ENCODE results near the gene TNFSF12.

The TNFSF12 gene

GRCh38 chr17:7548585-7549400, at the start of gene TNFSF12:
Gene TNFSF12, plus strand, starts transcription at chr17:7549058. Its CDS starts 96 bp downstream, at chr17:7549154.
- DNase-seq (ENCODE audit: low spot score) = peak; percentile 53

GRCh38 chr17:7499161-7499560, 49.7 kb upstream of the TNFSF12 start:
- no peak for DNase-seq (ENCODE audit: low spot score)

GRCh38 chr17:7501729-7502128, 47.1 kb upstream of the TNFSF12 start:
- DNase-seq (ENCODE audit: low spot score) = no peak

GRCh38 chr17:7502171-7502847, 46.5 kb upstream of the TNFSF12 start:
- DNase-seq (ENCODE audit: low spot score) = no peak

- no peak for DNase-seq (ENCODE audit: low spot score)
Measured at GRCh38 chr17:7502987-7503386, 45.9 kb upstream of the TNFSF12 start.

GRCh38 chr17:7503521-7503920, 45.3 kb upstream of the TNFSF12 start:
- no peak for DNase-seq (ENCODE audit: low spot score)

- no peak for DNase-seq (ENCODE audit: low spot score)
Measured at GRCh38 chr17:7508145-7508544, 40.7 kb upstream of the TNFSF12 start.

GRCh38 chr17:7508846-7509245, 40.0 kb upstream of the TNFSF12 start:
- DNase-seq (ENCODE audit: low spot score) = no peak

- DNase-seq (ENCODE audit: low spot score) = no peak
Measured at GRCh38 chr17:7509937-7510336, 38.9 kb upstream of the TNFSF12 start.

- no peak for DNase-seq (ENCODE audit: low spot score)
Measured at GRCh38 chr17:7511108-7511507, 37.8 kb upstream of the TNFSF12 start.

- DNase-seq (ENCODE audit: low spot score) = no peak
Measured at GRCh38 chr17:7512105-7512504, 36.8 kb upstream of the TNFSF12 start.

GRCh38 chr17:7512824-7513540, 35.9 kb upstream of the TNFSF12 start:
- DNase-seq (ENCODE audit: low spot score) = no peak

- no peak for DNase-seq (ENCODE audit: low spot score)
Measured at GRCh38 chr17:7513850-7514419, 34.9 kb upstream of the TNFSF12 start.

GRCh38 chr17:7515911-7516610, 32.8 kb upstream of the TNFSF12 start:
- DNase-seq (ENCODE audit: low spot score) = no peak

GRCh38 chr17:7523033-7523432, 25.8 kb upstream of the TNFSF12 start:
- peak; percentile 59 for DNase-seq (ENCODE audit: low spot score)

GRCh38 chr17:7528842-7529241, 20.0 kb upstream of the TNFSF12 start:
- DNase-seq (ENCODE audit: low spot score) = no peak

- no peak for DNase-seq (ENCODE audit: low spot score)
Measured at GRCh38 chr17:7530023-7530900, 18.6 kb upstream of the TNFSF12 start.

GRCh38 chr17:7538050-7538449, 10.8 kb upstream of the TNFSF12 start:
- DNase-seq (ENCODE audit: low spot score) = no peak

- DNase-seq (ENCODE audit: low spot score) = no peak
Measured at GRCh38 chr17:7538891-7539545, 9.8 kb upstream of the TNFSF12 start.

- no peak for DNase-seq (ENCODE audit: low spot score)
Measured at GRCh38 chr17:7541074-7541621, 7.7 kb upstream of the TNFSF12 start.
